Cardiac fibroblast (primary cell): Measurements from ENCODE around the gene PLXNA4.

Experiments
- DNase-seq, 2 donors: peaks; one replicate each; pipeline versions ENCODE4 v3.0.0 to v3.0.0-alpha.2; 2010; ENCODE audit warnings: low read depth in 2 of 2
- H3K4me3 ChIP-seq, 2 donors: replicated peaks in 1 of 2; 1 replicate in 1 of 2; 2 replicates in 1 of 2; pipeline ENCODE4 v1.5.1; 2011; ENCODE audit warnings: low read depth in 2 of 2, low read length in 2 of 2, mild to moderate bottlenecking in 2 of 2, moderate library complexity in 1 of 2
- CTCF ChIP-seq: IDR thresholded peaks from one replicate; pipeline ENCODE4 v1.5.1; 2011; ENCODE audit warnings: low read depth, mild to moderate bottlenecking, low read length, inconsistent platforms

PLXNA4 gene

GRCh38 chr7:132187869-132188789 is 388.1 kb downstream of the PLXNA4 start:
- H3K4me3 ChIP-seq, result no peak overlapping the region
- TF ChIP-seq CTCF, result no peak
- DNase-seq, result no peak

- no peak for TF ChIP-seq CTCF
- H3K4me3 ChIP-seq, result no peak overlapping the region
- no peak for DNase-seq
Observed at GRCh38 chr7:132187391-132187790, 388.9 kb downstream of the PLXNA4 start.

DNA sequence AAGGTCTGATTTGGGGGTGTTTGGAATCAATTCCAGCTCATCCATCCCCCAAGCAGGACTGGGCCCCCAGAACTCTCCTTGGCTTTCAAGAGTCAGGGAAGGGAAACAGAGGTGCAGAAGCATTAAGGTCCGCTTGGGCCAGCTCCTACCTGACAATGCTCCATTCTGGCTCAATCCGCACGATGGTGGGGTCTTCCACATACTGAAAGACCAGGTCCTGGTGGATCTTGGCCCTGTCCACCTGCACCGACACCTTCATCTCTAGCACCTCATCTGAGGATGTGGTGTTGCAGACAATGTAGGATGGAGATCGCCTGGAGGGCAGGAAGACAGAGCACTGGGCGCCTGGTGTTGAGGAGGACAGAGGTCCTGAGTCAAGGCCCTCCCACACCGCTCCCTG is 391.1 kb downstream of the PLXNA4 start:
- TF ChIP-seq CTCF, result no peak
- H3K4me3 ChIP-seq, result no peak overlapping the region
- no peak for DNase-seq

DNA sequence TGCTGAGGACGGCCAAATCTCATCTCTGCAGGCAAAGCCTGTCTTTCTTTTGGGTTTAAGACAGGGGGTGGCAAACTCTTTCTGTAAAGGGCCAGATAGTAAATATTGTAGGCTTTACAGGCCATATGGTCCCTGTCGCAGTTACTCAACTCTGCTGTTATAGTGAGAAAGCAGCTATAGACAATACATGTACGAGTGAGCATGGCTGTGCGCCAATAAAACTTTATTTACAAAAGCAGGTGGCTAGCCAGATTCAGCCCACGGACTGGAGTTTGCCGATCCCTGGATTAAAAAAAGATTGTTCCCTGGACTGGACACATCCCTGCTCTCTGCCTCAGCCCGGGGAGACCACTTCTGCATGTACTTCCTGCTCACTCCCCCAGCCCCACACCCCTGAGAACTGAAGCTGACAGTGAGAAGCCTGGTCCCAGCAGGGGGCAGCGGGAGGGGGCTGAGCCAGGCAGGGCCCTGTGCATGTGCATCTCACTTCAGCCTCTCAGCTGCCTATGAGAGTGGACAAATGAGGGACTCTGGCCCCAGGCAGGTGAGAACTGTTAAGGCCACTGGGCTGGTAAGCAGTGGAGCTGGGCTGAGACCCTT is 392.4 kb downstream of the PLXNA4 start:
- no peak for TF ChIP-seq CTCF
- no peak for DNase-seq
- H3K4me3 ChIP-seq, result no peak overlapping the region

DNA sequence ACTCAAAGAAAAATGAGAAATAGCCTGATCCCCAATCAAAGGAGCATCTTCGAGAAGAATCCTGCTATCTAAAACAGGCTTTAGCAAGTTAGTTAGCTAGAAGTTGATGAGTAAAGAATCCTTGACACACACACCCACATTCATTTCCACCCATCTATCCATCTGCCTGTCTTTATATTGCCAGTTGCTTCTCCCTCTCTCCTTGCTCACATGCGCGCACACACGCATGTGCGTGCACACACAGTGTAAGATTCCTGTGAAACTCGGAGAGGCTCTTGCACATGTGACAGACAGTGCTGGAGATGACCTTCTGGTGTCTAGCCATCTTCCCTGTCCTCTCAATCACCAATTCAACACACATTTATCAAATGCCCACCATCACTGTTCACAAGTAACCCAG is 393.3 kb downstream of the PLXNA4 start:
- DNase-seq, result no peak
- TF ChIP-seq CTCF, result no peak
- no peak overlapping the region for H3K4me3 ChIP-seq

GRCh38 chr7:132181946-132182685 is 394.2 kb downstream of the PLXNA4 start:
- DNase-seq, result no peak
- H3K4me3 ChIP-seq, result no peak overlapping the region
- no peak for TF ChIP-seq CTCF
